PFSK-1 (cell line): ENCODE data around the gene NFIA.

Source experiments
- FOXP2 ChIP-seq: optimal IDR thresholded peaks from 2 replicates; pipeline ENCODE3; 2011; ENCODE audit warnings: borderline replicate concordance, control low read depth, inconsistent platforms; ENCODE audit not compliant: insufficient read depth; ENCODE audit errors: extremely low read length, extremely low read depth
- POLR2AphosphoS5 ChIP-seq: IDR thresholded peaks from 2 replicates; pipeline ENCODE4 v1.6.1; 2012; ENCODE audit warnings: low read depth, mild to moderate bottlenecking, control low read depth, low read length, moderate library complexity
- SIN3A ChIP-seq: IDR thresholded peaks from 2 replicates; pipeline ENCODE4 v1.6.1; 2012; ENCODE audit warnings: mild to moderate bottlenecking, low read length, moderate library complexity, borderline replicate concordance; ENCODE audit not compliant: insufficient read depth
- TAF1 ChIP-seq: IDR thresholded peaks from 2 replicates; pipeline ENCODE4 v1.6.1; 2012; ENCODE audit warnings: low read length, control low read depth, borderline replicate concordance; ENCODE audit not compliant: insufficient read depth
- TF ChIP-seq, protein P1 (sequence below), 2 experiments: IDR thresholded peaks; 2 replicates each; pipeline versions ENCODE4 v1.6.1 to v1.8.0; 2011 to 2012; ENCODE audit warnings: low read depth in 2 of 2, low read length in 2 of 2, control low read depth in 1 of 2, inconsistent platforms in 1 of 2, mild to moderate bottlenecking in 1 of 2, moderate library complexity in 1 of 2; ENCODE audit not compliant: insufficient read depth in 1 of 2

Gene NFIA

GRCh38 chr1:61051719-61052394, 30.5 kb upstream of the NFIA start:
- no peak for TF ChIP-seq SIN3A
- TF ChIP-seq, protein P1, sequence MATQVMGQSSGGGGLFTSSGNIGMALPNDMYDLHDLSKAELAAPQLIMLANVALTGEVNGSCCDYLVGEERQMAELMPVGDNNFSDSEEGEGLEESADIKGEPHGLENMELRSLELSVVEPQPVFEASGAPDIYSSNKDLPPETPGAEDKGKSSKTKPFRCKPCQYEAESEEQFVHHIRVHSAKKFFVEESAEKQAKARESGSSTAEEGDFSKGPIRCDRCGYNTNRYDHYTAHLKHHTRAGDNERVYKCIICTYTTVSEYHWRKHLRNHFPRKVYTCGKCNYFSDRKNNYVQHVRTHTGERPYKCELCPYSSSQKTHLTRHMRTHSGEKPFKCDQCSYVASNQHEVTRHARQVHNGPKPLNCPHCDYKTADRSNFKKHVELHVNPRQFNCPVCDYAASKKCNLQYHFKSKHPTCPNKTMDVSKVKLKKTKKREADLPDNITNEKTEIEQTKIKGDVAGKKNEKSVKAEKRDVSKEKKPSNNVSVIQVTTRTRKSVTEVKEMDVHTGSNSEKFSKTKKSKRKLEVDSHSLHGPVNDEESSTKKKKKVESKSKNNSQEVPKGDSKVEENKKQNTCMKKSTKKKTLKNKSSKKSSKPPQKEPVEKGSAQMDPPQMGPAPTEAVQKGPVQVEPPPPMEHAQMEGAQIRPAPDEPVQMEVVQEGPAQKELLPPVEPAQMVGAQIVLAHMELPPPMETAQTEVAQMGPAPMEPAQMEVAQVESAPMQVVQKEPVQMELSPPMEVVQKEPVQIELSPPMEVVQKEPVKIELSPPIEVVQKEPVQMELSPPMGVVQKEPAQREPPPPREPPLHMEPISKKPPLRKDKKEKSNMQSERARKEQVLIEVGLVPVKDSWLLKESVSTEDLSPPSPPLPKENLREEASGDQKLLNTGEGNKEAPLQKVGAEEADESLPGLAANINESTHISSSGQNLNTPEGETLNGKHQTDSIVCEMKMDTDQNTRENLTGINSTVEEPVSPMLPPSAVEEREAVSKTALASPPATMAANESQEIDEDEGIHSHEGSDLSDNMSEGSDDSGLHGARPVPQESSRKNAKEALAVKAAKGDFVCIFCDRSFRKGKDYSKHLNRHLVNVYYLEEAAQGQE (IDR thresholded peaks at IDR 0.05; ENCODE audit: insufficient read depth in 1 of 2, low read depth in 2 of 2, low read length in 2 of 2), result no peak
- no peak for TF ChIP-seq FOXP2
- no peak for TF ChIP-seq POLR2AphosphoS5
- TF ChIP-seq TAF1, result no peak

- TF ChIP-seq FOXP2 (no peak), SIN3A (no peak), TAF1 (no peak), POLR2AphosphoS5 (no peak)
- TF ChIP-seq, protein P1 (IDR thresholded peaks at IDR 0.05; ENCODE audit: insufficient read depth in 1 of 2, low read depth in 2 of 2, low read length in 2 of 2), result no peak
Observed at GRCh38 chr1:61052395-61053225, 29.8 kb upstream of the NFIA start.

- TF ChIP-seq FOXP2 (no peak), POLR2AphosphoS5 (no peak), TAF1 (no peak), SIN3A (no peak)
- TF ChIP-seq, protein P1 (IDR thresholded peaks at IDR 0.05; ENCODE audit: insufficient read depth in 1 of 2, low read depth in 2 of 2, low read length in 2 of 2), result no peak
Observed at GRCh38 chr1:61053226-61053711, 29.1 kb upstream of the NFIA start.

- TF ChIP-seq FOXP2, result no peak
- no peak for TF ChIP-seq SIN3A
- no peak for TF ChIP-seq TAF1
- TF ChIP-seq, protein P1 (IDR thresholded peaks at IDR 0.05; ENCODE audit: insufficient read depth in 1 of 2, low read depth in 2 of 2, low read length in 2 of 2), result no peak
- TF ChIP-seq POLR2AphosphoS5, result no peak
Observed at GRCh38 chr1:61053712-61054600, 28.4 kb upstream of the NFIA start.
